ENCODE results near the gene DUS1L.

Gene DUS1L

DNA sequence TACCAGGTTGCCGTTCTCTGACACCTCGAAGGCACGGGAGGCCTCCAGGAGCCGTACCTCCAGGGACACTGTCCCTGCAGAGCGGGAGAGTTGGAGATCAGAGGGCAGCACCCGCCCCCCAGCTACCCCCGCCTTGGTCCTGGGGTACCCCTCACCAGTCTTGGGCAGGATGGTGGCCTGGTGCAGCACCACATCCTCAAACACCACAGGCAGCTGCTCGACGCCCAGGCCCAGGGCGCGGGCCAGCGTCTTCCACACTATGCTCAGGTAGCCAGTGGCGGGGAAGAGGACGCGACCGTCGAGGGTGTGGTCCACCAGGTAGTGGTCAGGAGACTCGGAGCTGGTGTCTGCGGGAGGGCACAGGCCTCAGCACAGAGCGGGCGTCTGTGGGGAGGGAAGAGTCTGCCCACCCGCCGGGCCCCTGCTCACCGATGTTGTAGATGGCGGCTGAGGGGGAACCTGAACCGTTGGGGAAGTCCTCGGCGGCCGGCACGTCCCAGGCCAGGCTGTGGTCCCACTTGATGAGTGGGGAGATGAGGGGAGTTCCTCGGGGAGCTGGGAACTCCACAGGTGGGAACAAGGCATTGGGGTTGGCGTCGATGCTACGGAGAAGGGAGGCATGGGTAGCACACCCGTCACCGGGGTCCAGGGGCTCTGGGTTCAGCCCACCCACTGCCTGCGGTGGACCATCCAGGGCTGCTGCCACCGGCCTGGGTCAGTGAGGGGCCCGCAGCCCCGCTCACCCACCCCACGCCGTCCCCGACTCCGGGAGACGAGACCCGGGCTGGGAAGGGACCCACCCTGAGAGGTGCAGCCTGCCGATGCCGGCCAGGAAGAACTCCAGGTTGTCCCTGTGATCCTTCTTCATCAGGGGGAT, 22.6 kb upstream of the DUS1L start:
- no peak for DNase-seq

DNA sequence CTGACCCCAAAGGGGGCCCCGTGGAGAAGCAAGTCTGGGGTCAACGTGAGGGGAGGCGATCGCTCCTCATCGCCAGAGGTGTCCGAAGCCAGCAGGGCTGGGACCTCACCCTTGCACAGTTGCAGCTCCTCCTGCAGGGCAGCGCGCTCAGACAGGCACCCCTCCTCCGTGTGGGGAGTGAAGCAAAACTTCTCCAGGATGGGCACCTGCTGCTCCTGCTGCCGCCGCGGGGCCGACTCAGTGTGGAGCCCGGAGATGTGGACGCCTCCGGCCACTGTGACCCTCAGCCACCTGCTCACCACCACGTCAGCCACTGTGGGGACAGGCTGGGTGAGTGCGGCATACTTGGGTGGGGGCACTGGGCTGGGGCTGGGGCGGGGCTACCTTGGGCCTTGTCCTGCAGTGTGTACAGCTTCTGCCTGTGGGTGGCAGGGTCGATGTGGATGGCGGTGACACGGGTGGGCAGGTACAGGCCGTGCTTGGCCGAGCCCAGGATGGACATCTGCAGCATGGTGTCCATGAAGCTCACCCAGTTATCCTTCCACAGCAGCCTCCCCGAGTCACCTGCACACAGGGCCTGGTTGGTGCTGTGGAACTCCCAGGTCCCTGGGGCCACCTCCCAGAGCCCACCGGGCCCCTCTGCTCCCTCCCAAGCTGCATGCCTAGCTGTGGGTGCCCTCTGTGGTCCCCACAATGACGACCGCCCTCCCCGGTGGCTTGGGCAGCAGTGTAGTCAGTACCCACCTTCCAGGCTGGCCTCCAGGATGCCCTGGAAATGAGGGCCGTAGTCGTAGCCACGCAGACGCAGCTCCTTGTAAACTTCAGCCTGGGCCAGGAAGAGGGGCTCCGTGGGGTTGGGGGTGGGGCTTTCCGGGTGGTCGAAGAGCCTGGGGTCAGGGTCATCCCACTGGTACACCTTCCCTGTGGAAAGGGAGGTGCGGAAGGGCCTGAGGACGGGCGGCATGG, 21.6 kb upstream of the DUS1L start:
- peak; percentile 14 for DNase-seq

DNA sequence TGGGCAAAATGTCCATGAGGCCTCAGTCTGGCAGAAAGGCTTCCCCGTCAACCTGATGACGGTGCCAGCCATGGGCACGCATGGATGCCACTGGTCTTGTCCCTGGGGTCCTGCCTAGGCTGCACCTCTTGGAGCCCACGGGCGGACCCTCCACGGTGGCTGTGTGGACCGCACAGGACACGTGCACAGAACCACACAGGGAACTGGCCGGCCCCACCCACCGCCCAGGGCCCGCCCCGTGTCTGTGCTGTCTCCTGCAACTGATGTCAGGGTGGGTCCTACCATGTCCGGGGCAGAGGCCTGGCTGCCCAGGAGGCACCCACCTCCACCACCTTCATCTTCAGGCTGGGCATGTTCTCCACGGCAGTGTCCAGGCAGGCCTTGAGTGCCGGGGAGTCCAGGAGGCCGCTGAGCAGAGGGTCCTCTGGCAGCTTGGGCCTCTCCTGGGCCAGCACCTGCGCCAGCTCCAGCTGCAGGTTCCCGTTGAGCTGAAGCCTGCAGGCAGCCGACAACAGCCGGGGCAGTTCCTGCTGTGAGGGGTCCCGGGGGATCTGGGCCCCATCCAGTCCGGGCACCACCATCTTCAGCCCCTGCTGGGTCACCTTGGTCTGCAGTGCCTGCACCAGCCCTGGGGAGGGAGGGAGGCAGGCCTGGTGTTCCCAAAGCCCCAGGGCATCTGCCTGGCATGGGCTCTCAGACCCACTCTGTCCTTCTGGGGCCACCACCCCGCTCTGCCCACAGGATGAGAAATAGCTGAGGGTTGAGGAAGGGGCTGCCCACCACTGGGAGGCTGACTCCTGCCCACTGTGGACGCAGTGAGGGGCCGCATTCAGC, 20.5 kb upstream of the DUS1L start:
- DNase-seq = peak; percentile 21

- no peak for DNase-seq
Measured at GRCh38 chr17:82085031-82085861, 19.6 kb upstream of the DUS1L start.

DNA sequence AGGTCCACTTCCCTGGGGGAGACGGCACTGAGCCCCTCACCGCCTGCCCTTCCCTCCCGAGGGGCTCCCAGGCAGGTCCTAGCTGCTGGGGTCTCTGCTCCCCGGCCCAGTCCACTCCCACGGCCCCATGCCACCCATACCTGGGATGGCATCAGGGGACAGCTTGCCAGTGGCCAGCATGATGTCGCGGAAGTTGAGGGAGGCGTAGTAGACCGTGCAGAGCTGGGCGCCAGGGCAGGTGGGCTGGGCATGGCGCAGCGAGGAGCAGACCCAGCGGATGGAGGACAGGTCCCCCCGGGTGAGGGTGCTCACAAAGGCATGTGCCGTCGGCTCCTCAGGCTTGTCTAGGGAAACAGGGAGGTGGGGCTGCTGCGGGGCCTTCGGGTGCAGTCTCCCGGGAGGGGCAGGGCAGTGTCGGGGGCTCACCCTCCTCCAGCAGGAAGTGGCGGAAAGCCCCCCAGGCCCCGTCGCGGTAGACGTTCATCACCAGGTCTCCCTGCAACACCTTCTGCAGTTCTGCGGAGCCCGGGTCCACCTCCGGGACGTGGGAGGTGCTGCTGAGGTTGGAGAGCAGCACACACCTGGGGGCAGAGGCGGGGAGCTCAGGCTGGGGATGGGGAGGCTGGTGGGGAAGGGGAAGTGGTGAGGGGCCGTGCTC, 18.9 kb upstream of the DUS1L start:
- no peak for DNase-seq

- no peak for DNase-seq
Measured at GRCh38 chr17:82083533-82084359, 18.1 kb upstream of the DUS1L start.

DNA sequence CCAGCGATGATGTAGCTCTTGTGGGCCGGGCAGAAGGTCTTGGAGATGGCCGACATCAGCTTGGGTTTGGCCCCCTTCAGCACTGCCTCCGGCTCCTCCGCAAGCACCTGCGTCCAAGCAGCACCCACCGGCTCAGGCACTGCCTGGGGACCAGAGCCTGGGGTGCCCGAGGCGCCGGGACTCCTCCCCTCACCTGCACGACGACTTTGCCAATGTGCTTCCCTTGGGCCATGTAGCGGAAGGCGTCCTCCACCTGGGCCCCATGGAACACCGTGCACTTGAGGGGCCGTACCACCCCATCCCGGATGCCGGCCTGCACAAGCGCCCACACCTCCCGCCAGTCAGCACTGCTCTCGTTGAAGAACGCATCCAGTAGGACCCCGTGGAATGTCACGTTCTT, 17.4 kb upstream of the DUS1L start:
- DNase-seq = no peak

- DNase-seq = no peak
Measured at GRCh38 chr17:82082456-82082855, 16.9 kb upstream of the DUS1L start.

GRCh38 chr17:82081966-82082365, 16.4 kb upstream of the DUS1L start:
- DNase-seq = no peak

GRCh38 chr17:82081546-82081945, 15.9 kb upstream of the DUS1L start:
- DNase-seq = no peak

GRCh38 chr17:82080789-82081464, 15.3 kb upstream of the DUS1L start:
- DNase-seq = no peak

GRCh38 chr17:82080048-82080788, 14.6 kb upstream of the DUS1L start:
- DNase-seq = no peak

DNA sequence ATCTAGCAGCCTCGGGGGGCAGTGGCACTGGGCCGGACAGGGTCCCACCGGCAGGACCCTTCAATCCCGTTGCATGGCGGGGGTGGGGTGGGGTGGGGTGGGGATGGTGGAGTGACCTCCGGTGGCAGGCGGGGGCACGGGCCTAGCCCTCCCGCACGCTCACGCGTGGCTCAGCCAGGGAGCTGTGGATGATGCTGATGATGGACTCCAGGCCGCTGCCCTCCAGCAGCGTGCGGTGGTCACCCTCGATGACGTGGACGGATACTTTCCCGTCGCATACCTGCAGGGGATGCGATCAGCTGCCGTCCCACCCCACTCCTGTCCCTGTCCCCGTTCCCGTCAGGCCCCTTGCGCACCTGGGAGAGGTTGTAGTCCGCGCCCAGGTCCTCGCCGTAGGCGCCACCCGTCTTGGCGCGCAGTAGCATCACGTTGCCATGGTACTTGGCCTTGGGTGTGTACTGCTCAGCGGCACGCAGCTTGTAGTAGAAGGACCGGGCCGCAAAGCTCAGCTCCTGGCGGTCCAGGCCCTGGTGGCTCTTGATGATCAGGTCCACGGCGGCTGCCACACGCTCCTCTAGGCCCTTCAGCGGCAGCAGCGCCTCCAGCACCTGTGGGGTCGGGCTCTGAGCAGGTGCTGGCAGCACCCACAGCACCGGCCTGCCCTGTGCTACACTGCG, 13.5 kb upstream of the DUS1L start:
- DNase-seq = no peak

GRCh38 chr17:82078433-82078832, 12.8 kb upstream of the DUS1L start:
- no peak for DNase-seq

DNA sequence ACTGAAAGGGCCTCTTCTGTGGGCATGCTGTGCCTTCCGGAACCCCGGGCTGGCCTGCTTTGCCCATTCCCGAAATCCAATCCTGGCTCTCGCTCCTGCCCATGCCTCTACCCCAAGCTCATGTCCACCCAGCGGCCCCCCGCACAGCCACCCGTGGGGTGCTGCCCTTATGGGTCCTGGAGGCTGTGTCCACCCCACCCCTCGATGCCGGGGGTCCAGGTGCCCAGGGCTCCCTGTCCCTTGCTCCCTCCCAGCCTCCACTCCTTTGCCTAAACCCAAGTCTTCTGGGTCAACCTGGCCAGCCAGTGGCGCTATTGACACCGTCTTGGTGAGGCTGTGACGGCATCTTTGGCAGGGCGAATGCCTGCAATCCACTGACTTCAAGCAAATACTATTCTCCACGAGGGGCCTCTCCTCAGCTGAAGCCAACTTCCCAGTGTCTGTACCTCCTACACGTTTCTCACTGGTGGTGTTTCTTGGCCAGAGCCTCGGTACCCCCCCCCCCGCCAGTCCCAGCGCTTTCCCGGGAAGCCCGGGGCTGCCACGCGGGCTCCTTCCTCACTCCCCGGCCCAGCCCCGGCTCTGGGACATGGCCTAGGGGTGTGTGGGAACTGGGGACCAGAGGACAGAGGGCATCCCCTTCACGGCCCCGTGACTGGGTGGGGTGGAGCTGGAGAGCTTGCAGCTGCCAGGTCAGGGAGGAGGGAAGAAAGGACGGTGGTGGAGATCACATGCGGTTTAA, 12.2 kb upstream of the DUS1L start:
- peak; percentile 65 for DNase-seq

- DNase-seq = no peak
Measured at GRCh38 chr17:82076785-82077591, 11.4 kb upstream of the DUS1L start.
